Prostate gland (tissue), 2 donors: ENCODE data around the gene TMEM151A.

ENCODE experiments used
- CTCF ChIP-seq, 4 experiments: fragments of 200-600 bp in 2 of 4; fragments of 450-650 bp in 2 of 4; sonication (generic) in 2 of 4; IDR thresholded peaks; 1 replicate in 3 of 4; 2 replicates in 1 of 4; pipeline ENCODE4 v1.5.1; 2016 to 2019; ENCODE audit warnings: antibody characterized with exemption in 4 of 4, mild to moderate bottlenecking in 2 of 4, moderate library complexity in 2 of 4
- POLR2A ChIP-seq: fragments of 450-650 bp; IDR thresholded peaks from one replicate; pipeline ENCODE4 v1.6.1; 2016; ENCODE audit warnings: antibody characterized with exemption, mild to moderate bottlenecking

DNA sequence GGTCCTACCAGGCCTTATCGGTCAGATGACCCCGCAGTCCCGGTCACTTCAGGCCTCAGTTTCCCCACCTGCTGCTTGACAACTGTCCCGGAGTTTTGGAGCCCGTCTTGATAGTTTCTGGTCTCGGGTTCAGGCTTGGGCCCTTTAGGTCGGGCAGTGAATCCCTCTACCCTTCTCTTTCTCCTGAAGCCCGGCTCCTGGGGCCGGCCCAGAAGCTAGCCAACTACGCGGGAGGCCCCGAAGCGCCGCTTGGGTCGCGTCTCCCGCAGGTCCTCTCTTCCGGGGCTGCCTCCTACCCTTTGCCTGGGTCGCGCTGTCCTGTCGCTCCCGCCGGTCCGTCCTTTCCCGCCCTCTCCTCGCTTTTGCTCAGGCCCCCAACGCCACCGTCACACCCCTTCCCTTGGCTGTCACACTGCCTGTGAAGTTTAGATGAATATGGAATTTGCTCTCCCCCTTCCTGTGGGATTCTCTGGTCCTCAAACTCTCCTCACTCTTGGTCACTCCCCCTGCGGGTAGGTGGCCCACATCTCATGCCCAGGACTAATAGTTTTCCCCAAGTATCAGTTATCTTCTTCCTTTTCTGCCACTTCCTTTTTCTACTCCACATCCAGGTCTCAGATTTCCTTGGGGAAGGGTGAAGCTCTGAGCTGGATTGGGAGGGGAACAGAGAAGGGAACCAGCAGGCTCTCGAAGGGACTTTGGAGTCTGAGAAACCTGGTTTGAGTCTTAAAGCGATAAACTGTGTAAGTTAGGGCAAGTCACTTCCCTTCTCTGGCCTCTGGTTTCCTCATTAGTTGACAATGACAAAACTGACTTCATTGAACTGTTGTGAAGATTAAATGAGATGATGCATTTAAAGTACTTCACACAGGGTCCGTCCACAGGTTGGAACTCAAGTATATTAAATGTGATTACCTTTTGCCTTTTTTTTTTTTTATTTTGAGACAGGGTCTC, 22.5 kb upstream of the TMEM151A start:
- TF ChIP-seq CTCF (IDR thresholded peaks at IDR 0.05), result peak in 1 of 4 experiments; percentile 20
- TF ChIP-seq POLR2A, result no peak
